ENCODE data around the gene CDADC1.

- TF ChIP-seq, protein P1, sequence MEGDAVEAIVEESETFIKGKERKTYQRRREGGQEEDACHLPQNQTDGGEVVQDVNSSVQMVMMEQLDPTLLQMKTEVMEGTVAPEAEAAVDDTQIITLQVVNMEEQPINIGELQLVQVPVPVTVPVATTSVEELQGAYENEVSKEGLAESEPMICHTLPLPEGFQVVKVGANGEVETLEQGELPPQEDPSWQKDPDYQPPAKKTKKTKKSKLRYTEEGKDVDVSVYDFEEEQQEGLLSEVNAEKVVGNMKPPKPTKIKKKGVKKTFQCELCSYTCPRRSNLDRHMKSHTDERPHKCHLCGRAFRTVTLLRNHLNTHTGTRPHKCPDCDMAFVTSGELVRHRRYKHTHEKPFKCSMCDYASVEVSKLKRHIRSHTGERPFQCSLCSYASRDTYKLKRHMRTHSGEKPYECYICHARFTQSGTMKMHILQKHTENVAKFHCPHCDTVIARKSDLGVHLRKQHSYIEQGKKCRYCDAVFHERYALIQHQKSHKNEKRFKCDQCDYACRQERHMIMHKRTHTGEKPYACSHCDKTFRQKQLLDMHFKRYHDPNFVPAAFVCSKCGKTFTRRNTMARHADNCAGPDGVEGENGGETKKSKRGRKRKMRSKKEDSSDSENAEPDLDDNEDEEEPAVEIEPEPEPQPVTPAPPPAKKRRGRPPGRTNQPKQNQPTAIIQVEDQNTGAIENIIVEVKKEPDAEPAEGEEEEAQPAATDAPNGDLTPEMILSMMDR (IDR thresholded peaks at IDR 0.05) = no peak
- no peak for TF ChIP-seq POLR2AphosphoS5 (IDR thresholded peaks at IDR 0.05; ENCODE audit: insufficient read depth in 1 of 2, low read depth in 1 of 2)
Measured at GRCh38 chr13:49234741-49235140, 13.0 kb upstream of the CDADC1 start.

All from vagina (tissue), 2 donors.